ENCODE measurements around the gene ABHD13. TPM values are rescaled to one million over a fixed set of nuclear protein-coding genes. Genes with fewer than 3 reads are reported as not detected.

ABHD13 gene
- total RNA-seq, 1 experiment from 2014 or later, result 3.4 TPM

DNA sequence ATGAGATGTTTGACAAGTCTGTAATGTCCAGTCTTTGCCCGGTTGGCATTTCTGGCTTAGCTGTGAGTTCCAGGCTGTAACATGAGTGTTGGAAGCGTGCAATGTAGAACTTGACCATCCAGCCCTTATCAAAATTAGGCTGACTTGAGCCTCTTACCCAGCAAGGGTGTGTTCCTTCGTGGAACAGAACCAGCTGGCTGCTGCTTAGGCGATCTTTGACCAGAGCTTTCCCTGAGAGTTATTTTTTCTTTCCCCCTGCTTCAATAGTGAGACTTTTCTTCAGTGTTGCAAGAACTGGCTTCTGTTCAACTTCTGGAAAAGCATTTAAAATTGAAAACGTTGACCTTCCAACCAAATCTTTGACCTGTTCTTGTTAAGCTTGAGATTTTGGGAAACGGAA lies 57.9 kb downstream of the ABHD13 start:
- Mint-ChIP-seq H3K4me1 (ENCODE audit: low read depth, unreplicated experiment) (no peaks in the 10 kb centered on the region), H3K27ac (ENCODE audit: unreplicated experiment) (no peak overlapping the region), H3K4me3 (ENCODE audit: low read depth, unreplicated experiment) (no peak overlapping the region), H3K36me3 (ENCODE audit: insufficient read depth, unreplicated experiment) (no peaks in the 10 kb centered on the region), H3K27me3 (ENCODE audit: unreplicated experiment) (no peaks in the 10 kb centered on the region), H3K9me3 (ENCODE audit: low read depth, unreplicated experiment) (no peaks in the 10 kb centered on the region)
- DNase-seq, result no peak
- CTCF ChIA-PET, result no interaction called here
- TF ChIP-seq, protein P1, sequence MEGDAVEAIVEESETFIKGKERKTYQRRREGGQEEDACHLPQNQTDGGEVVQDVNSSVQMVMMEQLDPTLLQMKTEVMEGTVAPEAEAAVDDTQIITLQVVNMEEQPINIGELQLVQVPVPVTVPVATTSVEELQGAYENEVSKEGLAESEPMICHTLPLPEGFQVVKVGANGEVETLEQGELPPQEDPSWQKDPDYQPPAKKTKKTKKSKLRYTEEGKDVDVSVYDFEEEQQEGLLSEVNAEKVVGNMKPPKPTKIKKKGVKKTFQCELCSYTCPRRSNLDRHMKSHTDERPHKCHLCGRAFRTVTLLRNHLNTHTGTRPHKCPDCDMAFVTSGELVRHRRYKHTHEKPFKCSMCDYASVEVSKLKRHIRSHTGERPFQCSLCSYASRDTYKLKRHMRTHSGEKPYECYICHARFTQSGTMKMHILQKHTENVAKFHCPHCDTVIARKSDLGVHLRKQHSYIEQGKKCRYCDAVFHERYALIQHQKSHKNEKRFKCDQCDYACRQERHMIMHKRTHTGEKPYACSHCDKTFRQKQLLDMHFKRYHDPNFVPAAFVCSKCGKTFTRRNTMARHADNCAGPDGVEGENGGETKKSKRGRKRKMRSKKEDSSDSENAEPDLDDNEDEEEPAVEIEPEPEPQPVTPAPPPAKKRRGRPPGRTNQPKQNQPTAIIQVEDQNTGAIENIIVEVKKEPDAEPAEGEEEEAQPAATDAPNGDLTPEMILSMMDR (IDR thresholded peaks at IDR 0.05; ENCODE audit: unreplicated experiment), result no peak
- intact Hi-C loops (cut with micrococcal nuclease; ENCODE audit: unreplicated experiment), result no loop called here
- no TSS peak for BruUV-seq (replicated peaks)

DNA sequence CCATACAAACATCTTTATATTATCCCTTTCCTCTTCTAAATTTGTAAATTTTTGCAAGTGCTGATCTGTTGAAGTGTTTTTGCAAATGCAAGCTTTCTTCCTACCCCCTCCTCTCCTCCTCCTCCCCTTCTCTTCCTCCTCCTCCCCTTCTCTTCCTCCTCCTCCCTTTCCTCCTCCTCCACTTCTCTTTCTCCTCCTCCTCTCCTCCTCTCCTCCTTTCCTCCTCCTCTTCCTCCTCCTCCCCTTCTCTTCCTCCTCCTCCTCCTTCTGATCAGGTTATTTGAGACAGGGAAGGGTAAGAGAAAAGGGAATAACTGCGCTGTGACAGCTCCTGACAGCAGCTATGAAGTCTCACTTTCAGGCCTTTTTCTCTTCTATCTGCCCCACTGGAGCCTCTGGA lies 60.3 kb downstream of the ABHD13 start:
- no TSS peak for BruUV-seq (replicated peaks)
- intact Hi-C loops (cut with micrococcal nuclease; ENCODE audit: unreplicated experiment), result no loop called here
- no peak for DNase-seq
- H3K4me3 Mint-ChIP-seq (ENCODE audit: low read depth, unreplicated experiment), result no peak overlapping the region
- H3K9me3 Mint-ChIP-seq (ENCODE audit: low read depth, unreplicated experiment), result no peaks in the 10 kb centered on the region
- no peak overlapping the region for H3K27ac Mint-ChIP-seq (ENCODE audit: unreplicated experiment)
- no peaks in the 10 kb centered on the region for H3K36me3 Mint-ChIP-seq (ENCODE audit: insufficient read depth, unreplicated experiment)
- TF ChIP-seq, protein P1 (IDR thresholded peaks at IDR 0.05; ENCODE audit: unreplicated experiment), result no peak
- CTCF ChIA-PET, result no interaction called here
- no peaks in the 10 kb centered on the region for H3K27me3 Mint-ChIP-seq (ENCODE audit: unreplicated experiment)
- H3K4me1 Mint-ChIP-seq (ENCODE audit: low read depth, unreplicated experiment), result no peaks in the 10 kb centered on the region

DNA sequence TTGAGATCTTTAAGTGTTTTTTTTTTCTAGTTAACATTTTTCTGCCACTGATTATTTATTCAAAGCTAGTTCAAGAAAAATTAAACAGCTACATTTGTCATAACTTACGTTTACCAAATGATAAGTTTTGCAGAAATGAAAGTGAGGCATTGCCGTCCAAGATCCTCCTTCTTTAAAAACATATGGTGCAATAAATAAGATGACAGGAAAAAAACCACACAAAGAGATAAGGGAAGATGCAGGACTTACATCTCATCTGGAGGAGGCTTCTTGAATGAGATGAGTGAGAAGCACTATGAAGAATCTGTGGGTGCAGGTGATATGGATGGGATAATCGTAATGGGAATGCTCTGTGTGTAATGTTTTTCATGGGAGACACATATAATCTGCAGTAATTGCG lies 63.7 kb downstream of the ABHD13 start:
- DNase-seq, result no peak
- Mint-ChIP-seq H3K9me3 (ENCODE audit: low read depth, unreplicated experiment) (no peaks in the 10 kb centered on the region), H3K4me1 (ENCODE audit: low read depth, unreplicated experiment) (no peaks in the 10 kb centered on the region), H3K27me3 (ENCODE audit: unreplicated experiment) (no peaks in the 10 kb centered on the region), H3K36me3 (ENCODE audit: insufficient read depth, unreplicated experiment) (no peaks in the 10 kb centered on the region), H3K4me3 (ENCODE audit: low read depth, unreplicated experiment) (no peak overlapping the region), H3K27ac (ENCODE audit: unreplicated experiment) (no peak overlapping the region)
- CTCF ChIA-PET, result no interaction called here
- intact Hi-C loops (cut with micrococcal nuclease; ENCODE audit: unreplicated experiment), result no loop called here
- TF ChIP-seq, protein P1 (IDR thresholded peaks at IDR 0.05; ENCODE audit: unreplicated experiment), result no peak
- BruUV-seq (replicated peaks), result no TSS peak

DNA sequence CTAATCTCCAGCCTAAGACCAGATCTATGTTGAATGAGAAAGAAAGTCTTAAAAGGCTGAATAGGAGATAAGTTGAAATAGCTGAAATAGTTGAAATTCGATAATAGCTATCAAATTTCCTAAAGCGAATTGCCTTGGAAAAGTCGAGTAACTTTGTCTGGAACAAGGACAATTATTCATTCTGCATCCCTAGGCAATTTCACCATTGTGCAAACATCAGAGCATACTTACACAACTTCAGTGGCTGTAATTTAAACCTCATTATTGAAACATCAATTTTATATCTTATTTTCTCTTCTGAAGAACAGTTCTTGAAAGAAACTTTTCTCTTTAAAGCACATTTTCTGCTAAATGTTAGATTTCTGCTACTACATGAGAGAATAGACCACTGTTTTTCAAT lies 64.9 kb downstream of the ABHD13 start:
- Mint-ChIP-seq H3K27me3 (ENCODE audit: unreplicated experiment) (no peaks in the 10 kb centered on the region), H3K4me3 (ENCODE audit: low read depth, unreplicated experiment) (no peak overlapping the region), H3K36me3 (ENCODE audit: insufficient read depth, unreplicated experiment) (no peaks in the 10 kb centered on the region), H3K27ac (ENCODE audit: unreplicated experiment) (no peak overlapping the region), H3K9me3 (ENCODE audit: low read depth, unreplicated experiment) (no peaks in the 10 kb centered on the region), H3K4me1 (ENCODE audit: low read depth, unreplicated experiment) (no peaks in the 10 kb centered on the region)
- no peak for DNase-seq
- no TSS peak for BruUV-seq (replicated peaks)
- TF ChIP-seq, protein P1 (IDR thresholded peaks at IDR 0.05; ENCODE audit: unreplicated experiment), result no peak
- CTCF ChIA-PET, result no interaction called here
- intact Hi-C loops (cut with micrococcal nuclease; ENCODE audit: unreplicated experiment), result no loop called here

Other genes with a start within 250 kb of the ABHD13 start
- 2.7 and 3.1 TPM in 2 replicates for gene LIG4, start 2.9 kb upstream of the ABHD13 start, total RNA-seq (2022)
- 0.97 and 1.8 TPM in 2 replicates for gene TNFSF13B, start 51.3 kb downstream of the ABHD13 start, total RNA-seq (2022)